Embryonic facial prominence (tissue), 1 donor: ENCODE results near the gene PHETA1.

ENCODE experiments used
- DNase-seq: peaks from one replicate; pipeline ENCODE4 v3.0.0-alpha.2; 2016; ENCODE audit errors: extremely low spot score

PHETA1 gene

GRCh38 chr12:111322336-111323250 lies 46.3 kb downstream of the PHETA1 start:
- DNase-seq, result no peak

GRCh38 chr12:111321317-111321716 lies 47.6 kb downstream of the PHETA1 start:
- DNase-seq, result no peak

- DNase-seq, result no peak
Measured at GRCh38 chr12:111320258-111321050, 48.4 kb downstream of the PHETA1 start.

- no peak for DNase-seq
Measured at GRCh38 chr12:111319600-111320257, 49.2 kb downstream of the PHETA1 start.

GRCh38 chr12:111318450-111318849 lies 50.4 kb downstream of the PHETA1 start:
- DNase-seq, result no peak

GRCh38 chr12:111316671-111317070 lies 52.2 kb downstream of the PHETA1 start:
- DNase-seq, result no peak

GRCh38 chr12:111314953-111315539 lies 53.8 kb downstream of the PHETA1 start:
- no peak for DNase-seq

- no peak for DNase-seq
Measured at GRCh38 chr12:111313833-111314259, 55.0 kb downstream of the PHETA1 start.

GRCh38 chr12:111312708-111313107 lies 56.2 kb downstream of the PHETA1 start:
- no peak for DNase-seq

GRCh38 chr12:111312016-111312415 lies 56.9 kb downstream of the PHETA1 start:
- DNase-seq, result no peak

- DNase-seq, result no peak
Measured at GRCh38 chr12:111311011-111311410, 57.9 kb downstream of the PHETA1 start.
